HepG2 (cell line): ENCODE results near the gene GLUD1. TPM values are rescaled to one million over a fixed set of nuclear protein-coding genes. Genes with fewer than 3 reads are reported as not detected.
A peak's percentile ranks its signal among the peaks of the same experiment; 100 is the strongest.
"Not testable (repeated sequence)": the region's sequence is repeated elsewhere in the genome, so short reads cannot be mapped to it uniquely, and the experiment has no call there.

ENCODE experiments used
- ATAC-seq: fragments of 200-7000 bp; cut with Tn5 transposase; 3 replicates; pipeline ENCODE4 v1.9.1; 2020; ENCODE audit warnings: mild to moderate bottlenecking, moderate library complexity
- BruUV-seq: library from RNA; stranded (reverse); fragments of 400-500 nt; replicated peaks from 2 replicates; lab custom pipeline; 2021; lab: Mats Ljungman, UMichigan
- CTCF ChIA-PET: fragments of 300-600 bp; formaldehyde crosslinking; extraction: SDS; loops from one replicate; lab custom pipeline; 2021; ENCODE audit warnings: low total read pairs, inconsistent platforms, low intra/inter-chr PET ratio; lab: Yijun Ruan, JAX
- POLR2A ChIA-PET: fragments of 350-600 bp; sonication (Branson Sonifier 250); formaldehyde crosslinking; loops from one replicate; lab custom pipeline; 2020; ENCODE audit warnings: antibody characterized with exemption, inconsistent platforms; lab: Yijun Ruan, JAX
- DNase-seq: peaks from one replicate; pipeline ENCODE4 v3.0.0-alpha.2; 2015; ENCODE audit warnings: low spot score
- FAIRE-seq: peaks from 3 replicates; lab custom pipeline; 2011; peaks lifted over from hg19 to GRCh38; lab: Jason Lieb, UNC
- H2AFZ ChIP-seq: one replicate; pipeline ENCODE4 v1.6.1; 2011; ENCODE audit warnings: low read length, inconsistent platforms
- H3K27ac ChIP-seq: fragments of 300-600 bp; 3 replicates; pipeline ENCODE4 v1.8.0; 2011; ENCODE audit warnings: mixed run types, mild to moderate bottlenecking, mixed read lengths, low read length, inconsistent platforms; ENCODE audit not compliant: insufficient read depth; ENCODE audit errors: extremely low read length
- H3K27me3 ChIP-seq, 2 experiments: fragments of 200-600 bp in 1 of 2; 2 replicates in 1 of 2; 3 replicates in 1 of 2; pipeline versions ENCODE4 v1.6.0 to v1.8.0; 2011; ENCODE audit warnings: low read length in 2 of 2, mild to moderate bottlenecking in 2 of 2, moderate library complexity in 2 of 2, inconsistent platforms in 1 of 2; ENCODE audit not compliant: insufficient read depth in 2 of 2, control insufficient read depth in 1 of 2
- H3K36me3 ChIP-seq, 2 experiments: fragments of 200-600 bp in 1 of 2; replicated peaks in 1 of 2; 2 replicates in 1 of 2; 3 replicates in 1 of 2; pipeline versions ENCODE4 v1.5.1 to v1.8.0; 2011; ENCODE audit warnings: low read length in 2 of 2, inconsistent platforms in 1 of 2; ENCODE audit not compliant: insufficient read depth in 2 of 2, control insufficient read depth in 1 of 2
- H3K4me1 ChIP-seq: 2 replicates; pipeline ENCODE4 v1.5.1; 2012; ENCODE audit warnings: low read length, inconsistent platforms; ENCODE audit not compliant: insufficient read depth
- H3K4me2 ChIP-seq: 2 replicates; pipeline ENCODE4 v1.6.0; 2011; ENCODE audit warnings: low read depth, low read length, inconsistent platforms
- H3K4me3 ChIP-seq, 3 experiments: fragments of 200-600 bp in 1 of 3; sonication (generic), shearing (Covaris generic) in 1 of 3; replicated peaks in 1 of 3; 2 replicates each; pipeline ENCODE4 v1.5.1; 2011 to 2016; ENCODE audit warnings: low read length in 3 of 3, inconsistent platforms in 2 of 3, low read depth in 2 of 3, mild to moderate bottlenecking in 2 of 3, control low read depth in 1 of 3, mixed read lengths in 1 of 3; ENCODE audit not compliant: insufficient read depth in 1 of 3
- H3K79me2 ChIP-seq: one replicate; pipeline ENCODE4 v1.6.1; 2011; ENCODE audit warnings: low read length, inconsistent platforms; ENCODE audit not compliant: insufficient read depth
- H3K9ac ChIP-seq: 2 replicates; pipeline ENCODE4 v1.6.0; 2011; ENCODE audit warnings: mild to moderate bottlenecking, low read depth, low read length, inconsistent platforms; ENCODE audit not compliant: insufficient read depth
- H3K9me3 ChIP-seq: 2 replicates; pipeline ENCODE4 v1.5.1; 2012; ENCODE audit warnings: mild to moderate bottlenecking, low read length
- H4K20me1 ChIP-seq: 2 replicates; pipeline ENCODE4 v1.6.0; 2011; ENCODE audit warnings: inconsistent platforms, mild to moderate bottlenecking, low read length, moderate library complexity; ENCODE audit not compliant: insufficient read depth
- CC2D1A ChIP-seq: sonication (generic); formaldehyde crosslinking; IDR thresholded peaks from 2 replicates; pipeline ENCODE4 v1.8.1; 2023; ENCODE audit warnings: mild to moderate bottlenecking, missing genetic modification reagents
- ERF ChIP-seq: IDR thresholded peaks from 2 replicates; pipeline ENCODE4 v1.6.1; 2018; ENCODE audit warnings: missing biosample characterization, missing genetic modification reagents
- MIXL1 ChIP-seq: IDR thresholded peaks from 2 replicates; pipeline ENCODE4 v1.6.1; 2016
- POGZ ChIP-seq: sonication (generic); formaldehyde crosslinking; IDR thresholded peaks from 2 replicates; pipeline ENCODE4 v1.4.0; 2020; ENCODE audit warnings: mild to moderate bottlenecking, missing genetic modification reagents
- RAD21 ChIP-seq: fragments of 450-650 bp; formaldehyde crosslinking; IDR thresholded peaks from 2 replicates; pipeline ENCODE4 v1.5.0; 2020; ENCODE audit warnings: mild to moderate bottlenecking
- SRSF9 ChIP-seq: fragments of 200-400 bp; formaldehyde crosslinking; IDR thresholded peaks from 2 replicates; pipeline ENCODE4 v1.6.1; 2018; ENCODE audit warnings: borderline replicate concordance, mild to moderate bottlenecking, low read depth, low read length; ENCODE audit not compliant: insufficient read depth, poor library complexity, severe bottlenecking
- ZNF329 ChIP-seq: sonication (generic); formaldehyde crosslinking; IDR thresholded peaks from 2 replicates; pipeline ENCODE4 v1.9.0; 2021; ENCODE audit warnings: low read depth, mild to moderate bottlenecking, missing genetic modification reagents
- ZNF552 ChIP-seq: sonication (generic); formaldehyde crosslinking; IDR thresholded peaks from 2 replicates; pipeline ENCODE4 v1.9.0; 2022; ENCODE audit warnings: missing genetic modification reagents, mild to moderate bottlenecking, borderline replicate concordance
- ZNF772 ChIP-seq: sonication (generic); formaldehyde crosslinking; IDR thresholded peaks from 2 replicates; pipeline ENCODE4 v1.5.0; 2020; ENCODE audit warnings: mild to moderate bottlenecking, missing genetic modification reagents
- WGBS: methylation state at CpG from one replicate; pipeline ENCODE4 v1.1.6; 2017; ENCODE audit warnings: low lambda C conversion rate; 5-methylcytosine and 5-hydroxymethylcytosine counted together
- in situ Hi-C: cut with HindIII; loops from 2 replicates; pipeline ENCODE4 v1.10.0; 2017; ENCODE audit warnings: low pct_unique_long_range_greater_than_20kb; ENCODE audit not compliant: extremely low pct_ligation_motif_present
- intact Hi-C: fragments of 100-400 bp; cut with micrococcal nuclease; formaldehyde crosslinking; loops from one replicate; pipeline ENCODE4 v1.10.0; 2022; ENCODE audit not compliant: unreplicated experiment
- polyA plus RNA-seq, 8 experiments: library from polyadenylated mRNA; depleted of rRNA in 3 of 8; stranded (reverse) in 7 of 8; unstranded in 1 of 8; fragments of >200 nt; fragmentation: Illumina TruSeq in 4 of 8; extraction: Trizol in 4 of 8; gene quantifications; 2 replicates each; pipeline versions ENCODE4 v1.2.1 to v1.2.3, GENCODE V29; 2011 to 2016; ENCODE audit warnings: low read depth in 4 of 8, missing spikeins in 1 of 8, mixed read lengths in 1 of 8; ENCODE audit not compliant: insufficient read depth in 1 of 8
- total RNA-seq, 5 experiments: library from RNA; depleted of rRNA; stranded (reverse); fragments of >200 nt; fragmentation: Illumina TruSeq; extraction: Trizol; gene quantifications; 2 replicates each; pipeline ENCODE4 v1.2.3, GENCODE V29; 2016; ENCODE audit warnings: low read depth in 1 of 5

The GLUD1 gene
- total and polyA plus RNA-seq, 2 of the 13 experiments (the other 11 are each of a cell fraction or from before 2014, with no cell fraction given), result 301 to 798 TPM

- 0 out of 2 replicates have a peak, but pooled peaks have one; percentile 48 for TF ChIP-seq ZNF329
- TF ChIP-seq RAD21 (CRISPR knock-in tag), result peak; percentile 63; the same call in 1 of the 2 replicates
- no peak for TF ChIP-seq SRSF9
- peak; percentile 64 for TF ChIP-seq POGZ (CRISPR knock-in tag)
- 0 out of 2 replicates have a peak, but pooled peaks have one; percentile 25 for TF ChIP-seq ZNF552
- peak; percentile 42; the same call in 1 of the 2 replicates for TF ChIP-seq ZNF772 (CRISPR knock-in tag)
- no peak for TF ChIP-seq CC2D1A (CRISPR knock-in tag)
- peak; percentile 28 for TF ChIP-seq ERF (CRISPR knock-in tag)
These were observed at the start of gene GLUD1, which contains the start of gene SHLD2 (continued) for GRCh38 chr10:87094373-87095235.

DNA sequence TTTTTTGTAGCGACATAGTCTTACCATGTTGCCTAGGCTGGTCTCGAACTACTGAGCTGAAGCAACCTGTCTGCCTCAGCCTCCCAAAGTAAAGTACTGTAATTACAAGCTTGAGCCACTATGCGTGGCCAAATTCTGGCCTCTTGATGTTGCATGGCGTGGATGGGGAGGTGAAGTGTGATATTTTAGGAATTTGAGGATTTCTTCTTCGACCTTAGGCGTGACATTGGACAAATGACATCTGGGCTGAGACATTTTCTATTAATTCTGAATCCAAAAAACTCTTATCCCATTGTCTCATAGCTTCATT is 48.4 kb upstream of the GLUD1 start:
- FAIRE-seq, BruUV-seq, POLR2A ChIA-PET, H3K9ac ChIP-seq, intact Hi-C loops, CTCF ChIA-PET, H3K4me2 ChIP-seq, H3K9me3 ChIP-seq, H2AFZ ChIP-seq, H3K27me3 ChIP-seq, H3K36me3 ChIP-seq, H3K4me3 ChIP-seq, H4K20me1 ChIP-seq, in situ Hi-C loops, H3K79me2 ChIP-seq, DNase-seq: not testable (repeated sequence)
- peak; percentile 37; the same call in 2 of the 3 replicates for ATAC-seq
- Histone ChIP-seq H3K27ac (peak overlapping the region; percentile 65), H3K4me1 (peaks cover 45% of the 10 kb centered on the region)
- WGBS, result 80% methylated on average over 6 of the region's 6 CpGs
- TF ChIP-seq MIXL1 (CRISPR knock-in tag), result 0 out of 2 replicates have a peak, but pooled peaks have one; percentile 18
